Rectal smooth muscle tissue (tissue), 1 donor: ENCODE measurements around the gene UQCC3.
A peak's percentile ranks its signal among the peaks of the same experiment; 100 is the strongest.
"Not testable (repeated sequence)": the region's sequence is repeated elsewhere in the genome, so short reads cannot be mapped to it uniquely, and the experiment has no call there.

Experiments
- H3K27ac ChIP-seq: one replicate; pipeline ENCODE4 v1.7.0; 2013; ENCODE audit warnings: low read depth, low read length, inconsistent platforms
- H3K27me3 ChIP-seq: one replicate; pipeline ENCODE4 v1.7.0; 2013; ENCODE audit warnings: low read length; ENCODE audit not compliant: control insufficient read depth, insufficient read depth
- H3K36me3 ChIP-seq: one replicate; pipeline ENCODE4 v1.7.0; 2013; ENCODE audit warnings: low read length; ENCODE audit not compliant: control insufficient read depth, insufficient read depth
- H3K4me1 ChIP-seq: one replicate; pipeline ENCODE4 v1.7.0; 2013; ENCODE audit warnings: low read length; ENCODE audit not compliant: control insufficient read depth, insufficient read depth
- H3K4me3 ChIP-seq: one replicate; pipeline ENCODE4 v1.7.0; 2013; ENCODE audit warnings: low read length
- H3K9ac ChIP-seq: one replicate; pipeline ENCODE4 v1.7.0; 2013; ENCODE audit warnings: low read length

UQCC3 gene

DNA sequence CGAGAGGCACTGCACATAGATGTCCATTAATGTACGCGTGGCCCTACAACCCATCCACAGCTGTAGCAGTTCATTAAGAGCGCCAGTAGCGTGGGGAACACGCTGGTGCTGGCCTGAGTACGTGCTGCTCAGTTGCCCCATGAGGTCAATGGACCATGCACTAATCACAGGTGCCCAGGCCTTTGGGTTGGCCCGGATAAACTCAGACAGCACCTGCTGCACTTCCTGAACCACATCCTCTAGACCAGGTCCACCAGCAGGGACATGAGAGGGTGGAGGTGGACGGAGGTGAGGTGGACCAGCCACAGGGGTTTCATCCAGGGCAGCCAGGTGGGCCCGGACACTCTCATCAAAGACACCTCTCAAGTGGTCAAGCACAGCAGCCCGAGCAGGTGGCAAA, 22.0 kb upstream of the UQCC3 start:
- H3K4me1 ChIP-seq = peaks cover 18% of the 10 kb centered on the region
- H3K27me3 ChIP-seq = no peaks in the 10 kb centered on the region
- H3K4me3 ChIP-seq = no peak overlapping the region
- no peak overlapping the region for H3K9ac ChIP-seq
- no peak overlapping the region for H3K27ac ChIP-seq
- H3K36me3 ChIP-seq = peaks cover 21% of the 10 kb centered on the region

DNA sequence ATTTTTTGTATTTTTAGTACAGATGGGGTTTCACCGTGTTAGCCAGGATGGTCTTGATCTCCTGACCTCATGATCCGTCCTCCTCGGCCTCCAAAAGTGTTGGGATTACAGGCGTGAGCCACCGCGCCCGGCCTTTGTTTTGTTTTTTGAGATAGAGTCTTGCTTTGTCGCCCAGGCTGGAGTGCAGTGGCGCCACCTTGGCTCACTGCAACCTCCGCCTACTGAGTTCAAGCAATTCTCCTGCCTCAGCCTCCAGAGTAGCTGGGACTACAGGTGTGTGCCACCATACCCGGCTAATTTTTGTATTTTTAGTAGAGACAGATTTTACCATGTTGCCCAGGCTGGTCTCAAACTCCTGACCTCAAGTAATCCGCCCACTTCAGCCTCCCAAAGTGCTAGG, 21.2 kb upstream of the UQCC3 start:
- H3K4me1 ChIP-seq = peaks cover 14% of the 10 kb centered on the region
- H3K9ac ChIP-seq, H3K4me3 ChIP-seq, H3K27ac ChIP-seq, H3K27me3 ChIP-seq: not testable (repeated sequence)
- H3K36me3 ChIP-seq = peaks cover 21% of the 10 kb centered on the region

DNA sequence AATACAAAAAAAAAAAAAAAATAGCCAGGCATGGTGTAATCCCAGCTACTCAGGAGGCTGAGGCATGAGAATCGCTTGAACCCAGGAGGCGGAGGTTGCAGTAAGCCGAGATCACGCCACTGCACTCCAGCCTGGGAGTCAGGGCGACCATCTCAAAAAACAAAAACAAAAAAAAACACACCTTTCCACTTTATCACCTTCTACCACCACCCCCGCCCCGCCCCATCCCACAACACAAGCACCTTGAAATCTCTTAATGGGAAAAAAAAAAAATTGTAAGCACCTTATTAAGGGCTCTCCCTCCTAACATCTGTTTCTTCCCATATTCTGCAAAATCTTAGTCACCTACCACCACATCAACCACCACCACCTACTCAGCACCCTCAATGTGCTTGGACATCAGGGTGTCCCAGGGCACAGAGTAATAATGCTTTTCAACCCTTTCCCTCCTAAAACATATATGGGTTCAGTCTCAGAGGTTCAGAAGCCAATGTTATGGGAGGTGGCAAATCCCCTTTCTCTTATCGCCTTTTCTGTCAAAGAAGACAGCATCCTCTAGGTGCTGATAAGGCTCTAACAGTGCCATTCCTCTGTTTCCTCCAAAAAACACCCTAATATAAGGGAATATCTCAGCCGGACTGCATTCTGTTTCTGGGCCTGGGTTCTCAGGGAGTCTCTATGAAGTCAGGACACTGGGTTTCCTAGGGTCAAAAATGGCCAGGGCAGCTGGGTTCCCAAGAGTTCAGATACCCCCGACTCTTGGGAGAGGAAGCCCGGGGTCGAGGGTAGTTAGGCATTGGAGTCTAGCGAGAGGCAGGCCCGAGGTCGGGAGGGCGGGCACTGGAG, 19.1 kb upstream of the UQCC3 start:
- no peaks in the 10 kb centered on the region for H3K27me3 ChIP-seq
- H3K36me3 ChIP-seq = peaks cover 21% of the 10 kb centered on the region
- peak overlapping the region; percentile 81 for H3K27ac ChIP-seq
- peak overlapping the region; percentile 65 for H3K4me3 ChIP-seq
- peak overlapping the region; percentile 67 for H3K9ac ChIP-seq
- H3K4me1 ChIP-seq = peaks cover 6% of the 10 kb centered on the region

DNA sequence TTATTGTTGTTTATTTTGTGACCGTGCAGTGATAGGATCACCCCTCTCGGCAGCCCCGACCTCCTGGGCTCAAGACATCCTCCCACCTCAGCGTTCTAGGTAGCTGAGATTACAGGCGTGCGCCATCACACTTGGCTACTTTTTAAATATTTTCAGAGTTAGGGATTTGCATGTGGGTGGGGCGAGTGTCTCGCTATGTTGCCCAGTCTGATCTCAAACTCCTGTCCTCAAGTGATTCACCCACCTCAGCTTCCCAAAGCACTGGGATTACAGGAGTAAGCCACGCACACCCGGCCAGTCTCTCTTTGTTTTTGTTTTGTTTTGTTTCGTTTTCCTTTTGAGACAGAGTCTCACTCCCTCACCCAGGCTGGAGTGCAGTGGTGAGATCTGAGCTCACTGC, 17.2 kb upstream of the UQCC3 start:
- Histone ChIP-seq H3K27ac (no peak overlapping the region), H3K36me3 (peaks cover 5% of the 10 kb centered on the region), H3K9ac (no peak overlapping the region), H3K4me1 (peaks cover 6% of the 10 kb centered on the region), H3K4me3 (no peak overlapping the region), H3K27me3 (no peaks in the 10 kb centered on the region)

DNA sequence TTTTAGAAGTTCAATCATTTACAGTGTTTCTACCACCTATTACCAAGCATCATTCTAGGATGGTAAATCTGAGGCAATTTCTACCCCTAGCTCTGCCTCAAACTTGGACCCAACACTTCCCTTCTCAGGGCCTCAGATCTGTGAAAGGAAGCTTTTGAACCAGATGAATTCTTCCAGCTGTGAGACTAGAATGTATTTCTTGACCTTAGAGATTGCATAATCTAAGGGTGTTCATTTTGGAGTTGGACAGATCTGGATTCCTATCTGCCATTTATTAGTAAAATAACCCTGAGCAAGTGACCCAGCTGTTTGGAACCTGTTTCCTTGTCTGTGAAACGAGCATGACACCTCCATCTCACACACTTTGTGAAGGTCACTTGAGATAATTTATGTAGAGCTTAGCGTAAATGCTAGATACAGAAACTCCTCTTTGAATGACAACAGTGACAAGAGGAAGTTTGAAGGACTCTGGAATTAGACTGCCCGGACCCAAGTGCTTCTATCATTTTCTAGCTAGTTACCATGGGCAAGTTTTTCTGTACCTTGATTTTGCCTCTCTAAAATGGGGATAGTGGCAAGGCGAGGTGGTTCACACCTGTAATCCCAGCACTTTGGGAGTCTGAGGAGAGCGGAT, 14.6 kb upstream of the UQCC3 start:
- Histone ChIP-seq H3K9ac (no peak overlapping the region), H3K4me3 (no peak overlapping the region), H3K27me3 (no peaks in the 10 kb centered on the region), H3K4me1 (peaks cover 6% of the 10 kb centered on the region), H3K36me3 (no peaks in the 10 kb centered on the region), H3K27ac (no peak overlapping the region)

DNA sequence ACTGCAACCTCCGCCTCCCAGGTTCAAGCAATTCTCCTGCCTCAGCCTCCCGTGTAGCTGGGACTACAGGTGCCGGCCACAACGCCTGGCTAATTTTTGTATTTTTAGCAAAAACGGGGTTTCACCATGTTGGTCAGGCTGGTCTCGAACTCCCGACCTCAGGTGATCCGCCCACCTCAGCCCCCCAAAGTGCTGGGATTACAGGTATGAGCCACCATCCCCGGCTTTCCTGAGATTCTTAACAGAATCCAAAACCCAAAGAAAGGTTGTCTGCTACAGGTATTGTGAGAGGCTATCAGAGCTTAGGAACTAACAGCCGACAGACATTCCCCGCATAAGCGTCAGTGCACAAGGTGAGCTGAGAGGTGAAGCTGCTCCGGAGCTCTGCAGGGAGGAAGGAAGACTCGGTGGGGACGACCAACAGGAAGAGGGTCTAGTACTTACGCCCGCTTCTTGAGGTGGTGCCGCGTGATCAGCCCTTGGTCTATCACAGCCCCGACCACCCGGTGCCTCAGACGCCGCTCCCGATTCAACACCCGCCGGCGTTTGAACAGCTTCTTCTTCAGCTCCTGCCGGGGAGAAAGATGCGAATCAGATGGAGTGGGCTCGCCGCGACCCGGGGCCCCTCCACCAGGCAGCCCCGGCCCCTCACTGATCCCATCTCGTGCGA, 6.9 kb upstream of the UQCC3 start:
- H3K4me3 ChIP-seq = peak overlapping the region; percentile 86
- peak overlapping the region; percentile 42 for H3K9ac ChIP-seq
- peak overlapping the region; percentile 89 for H3K27ac ChIP-seq
- peaks cover 17% of the 10 kb centered on the region for H3K4me1 ChIP-seq
- no peaks in the 10 kb centered on the region for H3K27me3 ChIP-seq
- H3K36me3 ChIP-seq = peaks cover 11% of the 10 kb centered on the region

DNA sequence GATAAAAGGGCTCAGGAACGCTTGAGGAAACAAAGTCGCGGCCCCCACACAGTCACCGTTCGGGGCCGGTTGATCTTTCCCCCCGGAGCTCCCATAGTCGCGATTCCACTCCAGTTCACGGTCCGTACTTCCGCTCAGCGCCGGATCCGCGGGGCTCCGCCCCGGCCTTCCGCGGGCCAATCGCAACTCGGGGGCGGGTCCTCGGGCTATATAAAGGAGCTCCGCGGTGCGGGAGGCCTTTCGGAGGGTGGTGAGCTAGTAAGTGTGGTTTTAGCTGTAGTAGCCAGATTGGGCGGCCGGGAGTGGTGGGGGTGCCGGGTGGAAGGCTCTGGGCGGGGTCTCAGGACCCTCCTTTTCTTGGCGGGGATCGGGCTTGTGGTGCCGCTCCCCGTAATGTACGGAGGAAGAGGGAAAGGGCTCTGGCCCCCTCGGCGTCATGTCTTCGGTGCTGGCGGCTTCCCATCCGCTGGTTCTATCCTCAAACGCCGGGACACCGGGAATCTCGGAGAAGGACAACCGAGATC, 6.3 kb upstream of the UQCC3 start, which contains the start of the genes C11orf98 and CSKMT:
C11orf98 (minus strand) TSS at position 136 of the 524 bp plus-strand sequence; CDS start at position 95, 41 bp downstream.
CSKMT (plus strand) TSS at position 238 of the 524 bp plus-strand sequence. CDS start 568 bp downstream, outside the sequence.
- Histone ChIP-seq H3K27ac (peak within 1 kb of the TSS; percentile 89), H3K27me3 (no peaks in the 10 kb centered on the region), H3K36me3 (peaks cover 11% of the 10 kb centered on the region), H3K4me1 (peaks cover 17% of the 10 kb centered on the region), H3K9ac (peak within 1 kb of the TSS; percentile 76), H3K4me3 (peak within 1 kb of the TSS; percentile 94)

DNA sequence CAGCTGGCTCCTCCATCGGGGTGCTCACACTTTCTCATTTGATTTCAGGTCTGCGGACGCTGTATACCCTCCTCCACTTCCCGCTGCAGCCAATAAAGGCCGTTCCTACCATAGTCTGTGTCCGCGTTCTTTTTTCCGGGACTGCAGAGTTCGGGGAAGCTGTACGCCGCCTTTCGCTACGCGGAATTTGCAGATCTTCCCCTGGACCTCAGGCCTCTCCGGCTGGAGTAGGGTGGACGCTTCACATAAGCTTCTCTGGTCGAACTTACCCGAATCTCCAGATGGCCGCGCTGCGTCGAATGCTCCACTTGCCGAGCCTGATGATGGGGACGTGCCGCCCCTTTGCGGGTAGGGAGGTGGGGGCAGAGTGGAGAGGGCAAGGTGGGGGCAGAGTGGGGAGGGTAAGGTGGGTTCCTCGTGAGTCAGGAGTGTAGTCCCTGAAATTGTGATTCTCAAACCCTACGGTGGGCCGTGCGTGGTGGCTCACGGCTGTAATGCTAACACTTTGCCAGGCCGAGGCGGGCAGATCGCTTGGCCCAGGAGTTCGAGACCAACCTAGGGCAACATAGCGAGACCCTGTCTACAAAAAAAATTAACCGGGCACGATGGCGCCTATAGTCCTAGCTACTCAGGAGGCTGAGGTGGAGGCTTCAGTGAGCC, 5.7 kb upstream of the UQCC3 start:
- peaks cover 17% of the 10 kb centered on the region for H3K4me1 ChIP-seq

DNA sequence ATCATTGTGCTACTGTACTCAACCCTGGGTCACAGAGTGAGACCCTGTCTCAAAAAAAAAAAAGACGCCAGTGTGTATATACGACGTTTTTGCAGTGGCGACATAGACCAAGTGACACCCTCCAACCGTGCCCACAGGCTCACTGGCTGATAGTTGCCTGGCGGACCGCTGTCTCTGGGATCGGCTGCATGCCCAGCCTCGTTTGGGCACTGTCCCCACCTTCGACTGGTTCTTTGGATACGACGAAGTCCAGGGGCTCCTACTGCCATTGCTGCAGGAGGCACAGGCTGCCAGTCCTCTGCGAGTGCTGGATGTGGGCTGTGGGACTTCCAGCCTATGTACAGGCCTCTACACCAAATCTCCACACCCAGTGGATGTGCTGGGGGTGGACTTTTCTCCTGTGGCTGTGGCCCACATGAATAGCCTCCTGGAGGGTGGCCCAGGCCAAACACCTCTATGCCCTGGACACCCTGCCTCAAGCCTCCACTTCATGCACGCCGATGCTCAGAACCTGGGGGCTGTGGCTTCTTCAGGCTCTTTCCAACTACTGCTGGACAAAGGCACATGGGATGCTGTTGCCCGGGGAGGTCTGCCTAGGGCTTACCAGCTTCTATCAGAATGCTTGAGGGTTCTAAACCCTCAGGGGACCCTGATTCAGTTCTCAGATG, 5.1 kb upstream of the UQCC3 start:
- Histone ChIP-seq H3K36me3 (peaks cover 11% of the 10 kb centered on the region), H3K27me3 (no peaks in the 10 kb centered on the region), H3K4me3 (peak overlapping the region; percentile 94), H3K4me1 (peaks cover 17% of the 10 kb centered on the region), H3K27ac (peak overlapping the region; percentile 89), H3K9ac (peak overlapping the region; percentile 24)

More for the DNA sequence above, 5.7 kb upstream of the UQCC3 start:
- H3K9ac ChIP-seq = peak overlapping the region; percentile 76
- peak overlapping the region; percentile 89 for H3K27ac ChIP-seq
- H3K36me3 ChIP-seq = peaks cover 11% of the 10 kb centered on the region
- H3K4me3 ChIP-seq = peak overlapping the region; percentile 94
- no peaks in the 10 kb centered on the region for H3K27me3 ChIP-seq

DNA sequence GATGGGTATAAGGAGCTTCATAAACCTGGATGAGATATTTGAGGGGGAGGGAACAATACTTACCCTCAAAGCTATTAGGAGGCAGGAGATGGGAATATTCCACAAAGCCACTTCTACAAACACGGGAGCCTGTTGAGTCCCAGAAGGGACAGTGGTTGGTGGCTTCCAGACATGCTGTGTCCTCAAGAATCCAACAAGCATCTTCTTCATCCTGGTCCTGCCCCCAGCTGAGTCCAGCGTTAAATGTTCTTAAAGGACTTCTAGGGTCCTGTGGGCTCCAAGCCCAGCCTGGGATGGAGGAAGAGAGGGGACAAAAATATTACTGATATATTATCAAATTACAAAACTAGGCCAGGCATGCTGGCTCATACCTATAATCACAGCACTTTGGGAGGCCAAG, 4.0 kb upstream of the UQCC3 start:
- H3K4me3 ChIP-seq = peak overlapping the region; percentile 94
- peaks cover 11% of the 10 kb centered on the region for H3K36me3 ChIP-seq
- peaks cover 17% of the 10 kb centered on the region for H3K4me1 ChIP-seq
- no peak overlapping the region for H3K27ac ChIP-seq
- no peaks in the 10 kb centered on the region for H3K27me3 ChIP-seq
- H3K9ac ChIP-seq = no peak overlapping the region

DNA sequence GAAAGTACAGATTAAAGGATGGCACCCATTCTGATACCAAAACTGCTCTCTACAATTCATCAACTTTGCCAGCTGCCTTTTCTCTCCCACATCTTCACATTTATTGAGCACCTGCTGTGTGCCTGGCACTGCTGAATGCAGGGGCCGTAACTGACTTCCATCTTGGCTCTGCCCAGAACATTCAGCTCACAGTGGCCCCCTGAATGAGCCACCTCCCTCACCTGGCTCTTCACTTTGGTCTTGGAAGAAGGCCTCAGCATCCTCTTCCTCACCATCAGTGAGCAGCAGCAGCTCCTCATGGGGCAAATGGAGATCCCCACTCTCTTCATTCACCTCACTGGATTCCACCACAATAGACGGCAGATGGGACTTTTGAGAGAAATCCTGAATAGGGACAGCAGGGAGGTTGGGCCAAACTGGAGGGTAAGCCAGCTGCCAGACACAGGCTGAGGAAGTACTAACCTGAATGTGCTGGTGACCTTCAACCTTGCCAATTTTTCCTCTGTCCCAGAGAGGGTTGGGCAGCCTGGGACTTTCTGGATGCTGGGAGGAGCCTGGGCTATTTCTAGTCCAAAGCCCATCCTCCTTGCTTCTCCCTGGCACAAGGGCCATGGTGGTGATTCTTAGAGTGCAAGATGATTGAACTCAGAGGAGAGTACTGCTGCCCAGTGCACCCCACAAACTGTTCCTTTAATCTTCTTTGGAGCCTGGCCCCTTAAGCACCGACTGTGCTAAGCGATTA, 1.9 kb upstream of the UQCC3 start:
- Histone ChIP-seq H3K27me3 (no peaks in the 10 kb centered on the region), H3K4me3 (no peak overlapping the region), H3K36me3 (peaks cover 13% of the 10 kb centered on the region), H3K4me1 (peaks cover 19% of the 10 kb centered on the region), H3K27ac (no peak overlapping the region), H3K9ac (no peak overlapping the region)
